ENCODE measurements around the gene TMPO. TPM values are rescaled to one million over a fixed set of nuclear protein-coding genes. Genes with fewer than 3 reads are reported as not detected.
"Not testable (repeated sequence)": the region's sequence is repeated elsewhere in the genome, so short reads cannot be mapped to it uniquely, and the experiment has no call there.

TMPO gene
- total RNA-seq, 3 donors from 2014 or later = 46.7 to 83.6 (median 69.8) TPM

DNA sequence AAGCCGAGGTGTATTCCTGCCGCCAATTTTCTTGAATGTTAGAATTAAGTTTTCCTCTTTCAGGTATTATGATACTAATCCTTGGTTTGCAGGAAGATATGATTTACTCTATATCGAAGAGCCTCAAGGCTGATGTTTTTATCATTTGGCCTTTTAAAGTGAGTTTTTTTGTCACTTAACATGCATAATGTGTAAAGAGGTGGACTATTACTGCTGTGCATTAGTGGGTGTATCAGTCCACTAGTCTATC lies 11.1 kb upstream of the TMPO start:
- H3K4me1 ChIP-seq (ENCODE audit: low read depth) = peaks cover 10% of the 10 kb centered on the region
- no peak for TF ChIP-seq CTCF (IDR thresholded peaks at IDR 0.05)
- no peak for DNase-seq
- no peaks in the 10 kb centered on the region for H3K9me3 ChIP-seq
- no peak for ATAC-seq
- H3K36me3 ChIP-seq (ENCODE audit: low read depth) = no peaks in the 10 kb centered on the region
- H3K4me3 ChIP-seq = peak overlapping the region; percentile 34
- intact Hi-C loops (cut with DNase I, micrococcal nuclease) = no loop called here

GRCh38 chr12:98509063-98509462 lies 6.3 kb upstream of the TMPO start:
- TF ChIP-seq CTCF (IDR thresholded peaks at IDR 0.05) = no peak
- intact Hi-C loops (cut with DNase I, micrococcal nuclease) = no loop called here

GRCh38 chr12:98511806-98512205 lies 3.6 kb upstream of the TMPO start:
- H3K4me1 ChIP-seq (ENCODE audit: low read depth); H3K9me3 ChIP-seq; DNase-seq; H3K4me3 ChIP-seq; H3K36me3 ChIP-seq (ENCODE audit: low read depth); ATAC-seq: not testable (repeated sequence)
- intact Hi-C loops (cut with DNase I, micrococcal nuclease) = loop anchor here in 1 of 2 donors (10.0 kb wide), 1 partner anchor 87 kb away; no protein-coding TSS in a partner anchor

More at GRCh38 chr12:98509063-98509462, 6.3 kb upstream of the TMPO start:
- H3K4me3 ChIP-seq = no peak overlapping the region
- ATAC-seq (no peak), DNase-seq (no peak)
- no peaks in the 10 kb centered on the region for H3K36me3 ChIP-seq (ENCODE audit: low read depth)
- H3K9me3 ChIP-seq = no peaks in the 10 kb centered on the region
- H3K4me1 ChIP-seq (ENCODE audit: low read depth) = no peaks in the 10 kb centered on the region

GRCh38 chr12:98513379-98514322 lies 1.7 kb upstream of the TMPO start:
- H3K36me3 ChIP-seq (ENCODE audit: low read depth) = no peaks in the 10 kb centered on the region
- no peak for TF ChIP-seq CTCF (IDR thresholded peaks at IDR 0.05)
- intact Hi-C loops (cut with DNase I, micrococcal nuclease) = loop anchor here in 1 of 2 donors (10.0 kb wide), 1 partner anchor 89 kb away; no protein-coding TSS in a partner anchor
- H3K4me1 ChIP-seq (ENCODE audit: low read depth) = peaks cover 12% of the 10 kb centered on the region
- DNase-seq (no peak), ATAC-seq (no peak)
- no peak overlapping the region for H3K4me3 ChIP-seq
- no peaks in the 10 kb centered on the region for H3K9me3 ChIP-seq

GRCh38 chr12:98514982-98515286 lies 456 bp upstream of the TMPO start:
- intact Hi-C loops (cut with DNase I, micrococcal nuclease) = loop anchor here in 1 of 2 donors (10.0 kb wide), 1 partner anchor 90 kb away; no protein-coding TSS in a partner anchor
- DNase-seq (no peak), ATAC-seq (no peak)
- Histone ChIP-seq H3K4me3 (peak overlapping the region; percentile 99), H3K9me3 (no peaks in the 10 kb centered on the region), H3K4me1 (ENCODE audit: low read depth) (peaks cover 12% of the 10 kb centered on the region), H3K36me3 (ENCODE audit: low read depth) (no peaks in the 10 kb centered on the region)
- TF ChIP-seq CTCF (IDR thresholded peaks at IDR 0.05) = no peak

GRCh38 chr12:98516111-98516873 lies 902 bp downstream of the TMPO start:
- TF ChIP-seq CTCF (IDR thresholded peaks at IDR 0.05) = peak; percentile 25
- Histone ChIP-seq H3K4me3 (peak overlapping the region; percentile 99), H3K36me3 (ENCODE audit: low read depth) (no peaks in the 10 kb centered on the region), H3K9me3 (no peaks in the 10 kb centered on the region), H3K4me1 (ENCODE audit: low read depth) (peaks cover 16% of the 10 kb centered on the region)
- DNase-seq (peak; percentile 72 to 82 (median 81)), ATAC-seq (peak; percentile 74)
- intact Hi-C loops (cut with DNase I, micrococcal nuclease) = loop anchor here in 1 of 2 donors (10.0 kb wide), 1 partner anchor 91 kb away; no protein-coding TSS in a partner anchor

Measured in mucosa of descending colon (tissue), 3 donors.